ENCODE data around the gene DSG1.

DSG1 gene

DNA sequence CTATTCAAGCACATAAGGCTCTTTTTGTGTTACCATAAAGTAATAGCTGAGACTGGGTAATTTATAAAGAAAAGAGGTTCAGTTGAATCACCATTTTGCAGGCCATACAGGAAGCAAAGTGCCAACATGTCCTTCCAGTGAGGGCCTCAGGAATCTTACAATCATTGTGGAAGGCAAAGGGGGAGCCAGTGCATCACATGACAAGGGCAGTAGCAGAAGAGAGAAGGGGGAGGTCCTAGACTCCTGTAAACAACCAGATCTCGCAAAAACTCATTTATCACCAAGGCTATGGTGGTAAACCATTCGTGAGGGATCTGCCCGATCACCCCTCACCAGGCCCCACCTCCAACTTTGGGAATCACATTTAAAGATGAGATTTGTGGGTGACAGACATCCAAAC lies 75.3 kb downstream of the DSG1 start:
- TF ChIP-seq, protein P1, sequence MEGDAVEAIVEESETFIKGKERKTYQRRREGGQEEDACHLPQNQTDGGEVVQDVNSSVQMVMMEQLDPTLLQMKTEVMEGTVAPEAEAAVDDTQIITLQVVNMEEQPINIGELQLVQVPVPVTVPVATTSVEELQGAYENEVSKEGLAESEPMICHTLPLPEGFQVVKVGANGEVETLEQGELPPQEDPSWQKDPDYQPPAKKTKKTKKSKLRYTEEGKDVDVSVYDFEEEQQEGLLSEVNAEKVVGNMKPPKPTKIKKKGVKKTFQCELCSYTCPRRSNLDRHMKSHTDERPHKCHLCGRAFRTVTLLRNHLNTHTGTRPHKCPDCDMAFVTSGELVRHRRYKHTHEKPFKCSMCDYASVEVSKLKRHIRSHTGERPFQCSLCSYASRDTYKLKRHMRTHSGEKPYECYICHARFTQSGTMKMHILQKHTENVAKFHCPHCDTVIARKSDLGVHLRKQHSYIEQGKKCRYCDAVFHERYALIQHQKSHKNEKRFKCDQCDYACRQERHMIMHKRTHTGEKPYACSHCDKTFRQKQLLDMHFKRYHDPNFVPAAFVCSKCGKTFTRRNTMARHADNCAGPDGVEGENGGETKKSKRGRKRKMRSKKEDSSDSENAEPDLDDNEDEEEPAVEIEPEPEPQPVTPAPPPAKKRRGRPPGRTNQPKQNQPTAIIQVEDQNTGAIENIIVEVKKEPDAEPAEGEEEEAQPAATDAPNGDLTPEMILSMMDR (conservative IDR thresholded peaks at IDR 0.05; ENCODE audit: control insufficient read depth, insufficient read depth, low read depth, low read length), result no peak
- no peak for DNase-seq (ENCODE audit: low read depth)
- H3K4me3 ChIP-seq (ENCODE audit: control insufficient read depth, low read depth, low read length), result no peak overlapping the region

DNA sequence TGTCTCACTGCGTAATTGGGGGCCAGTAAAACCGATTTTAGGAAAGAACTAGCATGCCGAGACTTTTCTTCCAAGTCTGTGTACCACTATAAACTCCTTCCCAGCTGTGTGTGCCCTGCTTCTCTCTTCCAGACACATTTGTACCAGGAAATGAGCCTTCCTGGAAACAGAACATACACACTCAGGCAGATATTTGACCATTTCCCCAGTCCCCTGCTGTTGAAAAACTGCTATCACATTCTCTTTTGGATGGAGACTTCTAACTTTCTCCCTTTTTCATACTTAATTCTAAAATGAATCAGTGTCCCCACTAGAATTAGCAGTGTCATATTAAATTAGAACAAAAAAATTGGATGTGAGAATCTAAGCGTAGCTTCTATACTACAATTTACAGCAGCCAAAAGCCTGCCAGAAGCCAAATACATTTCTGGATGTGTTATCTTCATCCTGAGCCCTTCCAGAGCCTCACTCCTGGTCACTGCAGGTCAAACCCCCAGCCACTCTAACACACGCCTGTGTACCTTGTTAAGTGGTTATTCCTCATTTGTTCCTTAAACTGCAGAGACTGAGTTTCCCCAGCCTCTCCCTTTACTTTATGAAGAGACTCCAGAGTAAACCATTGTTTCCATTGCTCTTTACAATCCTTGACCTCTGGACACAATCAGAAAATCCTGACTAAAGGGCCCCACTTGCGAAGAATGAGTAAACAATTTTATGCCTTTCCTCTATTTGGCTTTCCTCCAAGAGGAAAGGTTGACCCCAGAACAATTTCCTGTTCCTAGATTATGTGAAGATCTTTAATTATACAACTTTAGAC lies 79.0 kb downstream of the DSG1 start:
- no peak overlapping the region for H3K4me3 ChIP-seq (ENCODE audit: control insufficient read depth, low read depth, low read length)
- TF ChIP-seq, protein P1 (conservative IDR thresholded peaks at IDR 0.05; ENCODE audit: control insufficient read depth, insufficient read depth, low read depth, low read length), result no peak
- no peak for DNase-seq (ENCODE audit: low read depth)

DNA sequence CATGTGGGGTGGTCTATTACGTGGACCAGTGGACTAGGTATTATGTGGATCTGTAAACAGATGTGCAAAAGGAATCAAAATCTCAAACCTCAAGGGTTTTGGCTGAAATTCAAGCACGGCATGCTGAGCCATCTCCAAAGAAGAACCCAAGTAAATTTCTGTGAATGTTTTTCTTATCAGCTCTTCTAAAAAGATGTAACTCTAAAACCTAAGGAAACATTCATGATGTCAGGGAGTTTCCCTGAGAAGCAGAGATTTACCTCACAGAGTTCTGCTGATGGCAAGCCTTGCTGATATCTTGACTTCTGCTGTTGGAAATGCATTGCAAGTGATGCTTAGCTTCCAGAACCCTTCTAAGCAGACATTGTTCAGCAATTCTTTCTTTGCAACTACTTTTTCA lies 80.2 kb downstream of the DSG1 start:
- DNase-seq (ENCODE audit: low read depth), result no peak
- TF ChIP-seq, protein P1 (conservative IDR thresholded peaks at IDR 0.05; ENCODE audit: control insufficient read depth, insufficient read depth, low read depth, low read length), result no peak
- H3K4me3 ChIP-seq (ENCODE audit: control insufficient read depth, low read depth, low read length), result no peak overlapping the region

DNA sequence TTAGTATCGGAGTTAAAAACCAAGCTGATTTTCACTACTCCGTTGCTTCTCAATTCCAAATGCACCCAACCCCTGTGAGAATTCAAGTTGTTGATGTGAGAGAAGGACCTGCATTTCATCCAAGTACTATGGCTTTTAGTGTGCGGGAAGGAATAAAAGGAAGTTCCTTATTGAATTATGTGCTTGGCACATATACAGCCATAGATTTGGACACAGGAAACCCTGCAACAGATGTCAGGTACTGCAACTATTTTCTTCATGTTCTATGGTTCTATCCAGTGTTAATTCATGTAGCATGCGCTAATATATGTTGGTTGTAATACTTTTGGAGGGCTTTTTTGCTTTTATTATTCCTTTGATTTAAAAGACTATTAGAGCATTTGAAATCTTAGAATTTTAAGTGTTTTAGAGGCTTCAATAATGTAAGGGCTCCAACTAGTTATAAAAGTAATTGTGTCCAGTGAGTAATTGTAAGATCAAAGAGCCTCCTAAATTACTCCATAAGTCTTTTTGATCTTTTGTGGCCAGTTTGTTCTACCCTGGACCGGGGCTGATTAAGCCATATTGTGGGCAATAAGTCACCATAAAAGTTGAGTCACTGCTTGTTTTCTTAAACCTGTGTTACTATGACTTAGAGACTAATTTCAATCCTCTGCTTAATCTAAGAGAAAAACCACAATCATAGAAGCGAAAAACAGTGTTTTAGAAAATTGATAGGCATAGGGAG lies 81.5 kb downstream of the DSG1 start:
- TF ChIP-seq, protein P1 (conservative IDR thresholded peaks at IDR 0.05; ENCODE audit: control insufficient read depth, insufficient read depth, low read depth, low read length), result no peak
- no peak overlapping the region for H3K4me3 ChIP-seq (ENCODE audit: control insufficient read depth, low read depth, low read length)
- peak; percentile 33 for DNase-seq (ENCODE audit: low read depth)

DNA sequence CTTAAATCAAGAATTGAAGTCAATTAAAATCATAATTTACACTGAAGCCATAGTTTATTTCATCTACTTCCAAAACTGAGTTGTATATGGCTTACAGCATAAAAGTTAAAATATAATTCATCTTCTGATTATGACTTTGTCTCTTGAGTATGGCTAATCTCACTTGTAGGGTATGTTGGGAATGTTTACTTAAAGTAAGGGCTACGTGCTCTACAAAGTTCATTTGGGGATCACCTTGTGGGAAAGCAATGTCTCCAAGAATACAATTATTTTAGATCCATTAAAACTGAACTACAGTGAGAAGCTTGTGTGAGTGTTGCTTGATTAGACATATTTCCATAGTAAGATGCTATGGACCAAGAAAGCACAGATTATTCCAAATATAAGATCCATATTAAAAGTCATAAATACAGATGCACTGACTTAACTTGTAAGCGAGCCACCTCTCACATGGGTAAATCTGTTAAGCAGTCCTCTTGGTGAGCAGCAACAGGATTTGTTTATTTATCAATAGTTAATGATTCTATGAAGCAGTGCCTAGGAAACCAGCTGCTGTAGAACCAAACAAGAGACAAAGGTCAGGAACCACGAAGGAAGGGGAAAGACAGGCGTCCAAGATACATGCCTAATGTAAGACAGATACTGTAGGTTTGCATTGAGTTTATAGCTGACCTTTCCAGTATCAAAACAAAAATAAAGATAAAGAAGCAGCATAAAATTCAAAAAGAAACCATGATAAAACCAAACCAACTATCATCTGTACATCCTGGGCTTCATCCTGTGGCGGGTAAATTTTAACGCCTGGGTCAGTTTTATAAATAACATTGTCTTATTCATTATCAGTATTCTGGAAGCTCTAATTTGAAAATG lies 83.4 kb downstream of the DSG1 start:
- TF ChIP-seq, protein P1 (conservative IDR thresholded peaks at IDR 0.05; ENCODE audit: control insufficient read depth, insufficient read depth, low read depth, low read length), result no peak
- DNase-seq (ENCODE audit: low read depth), result no peak
- H3K4me3 ChIP-seq (ENCODE audit: control insufficient read depth, low read depth, low read length), result no peak overlapping the region

DNA sequence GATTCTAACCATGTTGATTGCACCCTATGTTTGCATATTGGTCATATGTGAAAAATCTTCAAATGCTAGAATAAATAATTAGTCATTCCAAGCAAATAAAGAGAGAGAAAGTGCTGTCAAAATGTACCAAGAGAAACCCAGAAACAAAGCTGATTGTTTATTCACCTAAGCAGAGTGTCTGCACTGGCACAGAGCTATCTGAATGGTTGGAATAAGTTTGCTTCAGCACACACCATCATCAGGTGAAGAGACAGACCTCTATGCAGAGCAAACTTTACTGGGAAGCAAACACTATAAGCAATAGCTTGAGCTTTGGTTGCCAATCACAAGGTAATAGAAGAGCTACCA lies 84.0 kb downstream of the DSG1 start:
- H3K4me3 ChIP-seq (ENCODE audit: control insufficient read depth, low read depth, low read length), result no peak overlapping the region
- TF ChIP-seq, protein P1 (conservative IDR thresholded peaks at IDR 0.05; ENCODE audit: control insufficient read depth, insufficient read depth, low read depth, low read length), result no peak
- DNase-seq (ENCODE audit: low read depth), result no peak

Measured in fibroblast of mammary gland (primary cell).